MM.1S (cell line): ENCODE measurements around the gene TIMP2.

Experiments
- EZH2 ChIP-seq: fragments of 300-600 bp; sonication (generic); optimal IDR thresholded peaks from 2 replicates; pipeline ENCODE3; 2017; ENCODE audit warnings: low read depth, mild to moderate bottlenecking, antibody characterized with exemption, low read length, mixed read lengths
- EZH2phosphoT487 ChIP-seq: fragments of 300-600 bp; sonication (generic); IDR thresholded peaks from 2 replicates; pipeline ENCODE4 v1.6.1; 2018; ENCODE audit warnings: antibody characterized with exemption, low read length
- TF ChIP-seq, protein P1 (sequence below): fragments of 300-600 bp; sonication (generic); IDR thresholded peaks from 2 replicates; pipeline ENCODE4 v1.5.1; 2016; ENCODE audit warnings: antibody characterized with exemption, low read length, mixed read lengths

DNA sequence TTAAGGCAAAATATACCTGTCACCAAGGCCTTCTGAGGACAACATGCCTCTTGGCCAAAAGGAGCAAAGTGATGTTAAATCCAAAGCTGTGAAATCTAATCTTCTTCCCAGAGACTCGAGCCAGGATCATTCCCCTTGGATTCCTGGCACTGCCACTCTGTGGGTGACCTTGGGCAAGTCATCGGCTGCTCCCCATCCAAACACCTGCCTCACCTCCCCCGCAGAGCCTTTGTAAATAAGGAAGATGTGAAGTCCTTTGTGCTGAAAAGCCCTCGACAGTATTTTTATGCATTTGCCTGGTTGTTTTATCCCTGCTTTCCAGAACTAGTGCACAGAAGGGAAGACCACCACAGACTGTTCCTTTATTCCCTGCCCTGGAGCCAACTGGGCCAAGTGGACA is 16.8 kb downstream of the TIMP2 start:
- TF ChIP-seq, protein P1, sequence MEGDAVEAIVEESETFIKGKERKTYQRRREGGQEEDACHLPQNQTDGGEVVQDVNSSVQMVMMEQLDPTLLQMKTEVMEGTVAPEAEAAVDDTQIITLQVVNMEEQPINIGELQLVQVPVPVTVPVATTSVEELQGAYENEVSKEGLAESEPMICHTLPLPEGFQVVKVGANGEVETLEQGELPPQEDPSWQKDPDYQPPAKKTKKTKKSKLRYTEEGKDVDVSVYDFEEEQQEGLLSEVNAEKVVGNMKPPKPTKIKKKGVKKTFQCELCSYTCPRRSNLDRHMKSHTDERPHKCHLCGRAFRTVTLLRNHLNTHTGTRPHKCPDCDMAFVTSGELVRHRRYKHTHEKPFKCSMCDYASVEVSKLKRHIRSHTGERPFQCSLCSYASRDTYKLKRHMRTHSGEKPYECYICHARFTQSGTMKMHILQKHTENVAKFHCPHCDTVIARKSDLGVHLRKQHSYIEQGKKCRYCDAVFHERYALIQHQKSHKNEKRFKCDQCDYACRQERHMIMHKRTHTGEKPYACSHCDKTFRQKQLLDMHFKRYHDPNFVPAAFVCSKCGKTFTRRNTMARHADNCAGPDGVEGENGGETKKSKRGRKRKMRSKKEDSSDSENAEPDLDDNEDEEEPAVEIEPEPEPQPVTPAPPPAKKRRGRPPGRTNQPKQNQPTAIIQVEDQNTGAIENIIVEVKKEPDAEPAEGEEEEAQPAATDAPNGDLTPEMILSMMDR = no peak
- TF ChIP-seq EZH2phosphoT487 = no peak
- no peak for TF ChIP-seq EZH2
